ENCODE results near the gene MGAT4A. TPM values are rescaled to one million over a fixed set of nuclear protein-coding genes. Genes with fewer than 3 reads are reported as not detected.

Gene MGAT4A
- total RNA-seq, 1 donor from 2014 or later = 33.5 TPM

GRCh38 chr2:98702858-98703620 is 27.9 kb downstream of the MGAT4A start:
- H3K4me1 Mint-ChIP-seq (ENCODE audit: low read depth) = peaks cover 41% of the 10 kb centered on the region
- TF ChIP-seq, protein P1, sequence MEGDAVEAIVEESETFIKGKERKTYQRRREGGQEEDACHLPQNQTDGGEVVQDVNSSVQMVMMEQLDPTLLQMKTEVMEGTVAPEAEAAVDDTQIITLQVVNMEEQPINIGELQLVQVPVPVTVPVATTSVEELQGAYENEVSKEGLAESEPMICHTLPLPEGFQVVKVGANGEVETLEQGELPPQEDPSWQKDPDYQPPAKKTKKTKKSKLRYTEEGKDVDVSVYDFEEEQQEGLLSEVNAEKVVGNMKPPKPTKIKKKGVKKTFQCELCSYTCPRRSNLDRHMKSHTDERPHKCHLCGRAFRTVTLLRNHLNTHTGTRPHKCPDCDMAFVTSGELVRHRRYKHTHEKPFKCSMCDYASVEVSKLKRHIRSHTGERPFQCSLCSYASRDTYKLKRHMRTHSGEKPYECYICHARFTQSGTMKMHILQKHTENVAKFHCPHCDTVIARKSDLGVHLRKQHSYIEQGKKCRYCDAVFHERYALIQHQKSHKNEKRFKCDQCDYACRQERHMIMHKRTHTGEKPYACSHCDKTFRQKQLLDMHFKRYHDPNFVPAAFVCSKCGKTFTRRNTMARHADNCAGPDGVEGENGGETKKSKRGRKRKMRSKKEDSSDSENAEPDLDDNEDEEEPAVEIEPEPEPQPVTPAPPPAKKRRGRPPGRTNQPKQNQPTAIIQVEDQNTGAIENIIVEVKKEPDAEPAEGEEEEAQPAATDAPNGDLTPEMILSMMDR (IDR thresholded peaks at IDR 0.05; ENCODE audit: unreplicated experiment) = no peak
- peak overlapping the region; percentile 90 for H3K27ac Mint-ChIP-seq
- H3K27me3 Mint-ChIP-seq = no peaks in the 10 kb centered on the region
- no peaks in the 10 kb centered on the region for H3K36me3 Mint-ChIP-seq (ENCODE audit: insufficient read depth)
- no peak overlapping the region for H3K4me3 Mint-ChIP-seq (ENCODE audit: low read depth)
- no peaks in the 10 kb centered on the region for H3K9me3 Mint-ChIP-seq (ENCODE audit: low read depth)
- no peak for DNase-seq (ENCODE audit: low spot score, unreplicated experiment)

DNA sequence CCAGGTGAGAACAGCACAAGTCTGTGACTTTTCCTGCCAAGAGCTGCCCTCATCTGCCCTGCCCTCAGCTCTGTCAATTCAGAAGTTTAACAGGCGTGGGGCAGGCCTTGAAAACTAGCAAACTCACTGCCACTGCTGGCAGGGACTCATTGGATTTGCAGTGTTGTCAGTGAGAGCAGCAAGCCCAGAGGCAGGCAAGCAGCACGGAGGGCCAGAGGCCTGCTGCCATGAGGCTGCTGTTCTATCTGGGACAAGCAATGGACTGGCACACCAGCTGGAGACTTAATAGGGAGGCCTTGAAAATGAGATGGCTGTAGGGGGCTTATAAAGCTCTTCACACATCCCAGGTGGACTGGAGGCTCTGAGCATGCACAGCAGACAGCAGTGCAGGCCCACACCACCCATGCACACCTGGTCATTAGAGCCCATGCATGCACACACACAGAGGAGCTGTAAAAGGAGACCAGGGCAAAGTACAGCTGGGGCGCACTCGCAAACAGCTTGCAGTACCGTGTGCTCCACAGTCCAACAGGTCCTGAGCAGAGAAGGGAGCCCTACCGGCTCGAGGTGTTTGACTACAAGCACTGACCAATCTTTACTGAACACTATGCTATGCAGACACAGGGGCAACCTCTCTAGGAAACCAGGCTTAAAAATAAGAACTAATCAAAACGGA is 28.7 kb downstream of the MGAT4A start:
- TF ChIP-seq, protein P1 (IDR thresholded peaks at IDR 0.05; ENCODE audit: unreplicated experiment) = no peak
- DNase-seq (ENCODE audit: low spot score, unreplicated experiment) = peak; percentile 11
- H3K36me3 Mint-ChIP-seq (ENCODE audit: insufficient read depth) = no peaks in the 10 kb centered on the region
- no peaks in the 10 kb centered on the region for H3K27me3 Mint-ChIP-seq
- H3K9me3 Mint-ChIP-seq (ENCODE audit: low read depth) = no peaks in the 10 kb centered on the region
- H3K27ac Mint-ChIP-seq = peak overlapping the region; percentile 90
- H3K4me3 Mint-ChIP-seq (ENCODE audit: low read depth) = no peak overlapping the region
- peaks cover 41% of the 10 kb centered on the region for H3K4me1 Mint-ChIP-seq (ENCODE audit: low read depth)

DNA sequence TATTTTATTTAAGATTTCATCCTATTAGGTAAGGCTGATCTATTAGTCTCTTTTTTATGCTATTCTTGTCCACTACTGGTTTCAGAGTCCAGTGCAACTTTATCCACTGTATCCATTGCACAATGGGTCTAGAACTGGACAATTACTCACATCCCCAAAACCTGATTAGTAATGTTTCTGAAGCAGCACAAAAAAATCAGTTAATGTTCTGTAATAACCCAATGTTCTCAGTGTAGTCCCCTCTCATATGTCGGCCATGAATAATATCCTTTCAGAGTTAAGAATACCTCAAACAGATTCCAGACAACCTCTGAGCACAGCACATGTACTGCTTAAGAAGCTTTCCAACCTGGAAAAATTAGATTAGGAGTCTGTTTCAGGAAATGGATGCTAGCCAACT is 29.7 kb downstream of the MGAT4A start:
- Mint-ChIP-seq H3K27ac (no peak overlapping the region), H3K27me3 (no peaks in the 10 kb centered on the region), H3K9me3 (ENCODE audit: low read depth) (no peaks in the 10 kb centered on the region), H3K4me1 (ENCODE audit: low read depth) (peaks cover 41% of the 10 kb centered on the region), H3K4me3 (ENCODE audit: low read depth) (no peak overlapping the region), H3K36me3 (ENCODE audit: insufficient read depth) (no peaks in the 10 kb centered on the region)
- TF ChIP-seq, protein P1 (IDR thresholded peaks at IDR 0.05; ENCODE audit: unreplicated experiment) = no peak
- DNase-seq (ENCODE audit: low spot score, unreplicated experiment) = no peak

DNA sequence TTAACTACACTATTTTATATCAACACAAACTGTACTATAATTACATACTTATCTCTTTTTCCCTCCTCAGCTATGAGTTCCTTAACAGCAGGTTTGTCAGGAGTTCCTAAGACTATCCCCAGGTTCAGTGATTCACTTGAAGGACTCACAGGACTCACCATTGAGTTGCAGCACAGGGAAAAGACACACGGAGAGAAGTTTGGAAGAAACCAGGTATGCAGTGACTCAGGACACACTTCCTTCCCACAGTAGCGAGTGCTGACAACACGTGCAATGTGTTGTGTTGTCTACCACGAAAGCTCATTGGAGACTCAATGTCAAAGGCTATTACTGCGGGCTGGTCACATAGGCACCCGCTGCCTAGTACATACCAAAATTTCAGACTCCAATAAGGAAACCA is 32.0 kb downstream of the MGAT4A start:
- TF ChIP-seq, protein P1 (IDR thresholded peaks at IDR 0.05; ENCODE audit: unreplicated experiment) = no peak
- Mint-ChIP-seq H3K9me3 (ENCODE audit: low read depth) (no peaks in the 10 kb centered on the region), H3K36me3 (ENCODE audit: insufficient read depth) (no peaks in the 10 kb centered on the region), H3K27me3 (no peaks in the 10 kb centered on the region), H3K27ac (no peak overlapping the region), H3K4me1 (ENCODE audit: low read depth) (peaks cover 30% of the 10 kb centered on the region), H3K4me3 (ENCODE audit: low read depth) (no peak overlapping the region)
- no peak for DNase-seq (ENCODE audit: low spot score, unreplicated experiment)

DNA sequence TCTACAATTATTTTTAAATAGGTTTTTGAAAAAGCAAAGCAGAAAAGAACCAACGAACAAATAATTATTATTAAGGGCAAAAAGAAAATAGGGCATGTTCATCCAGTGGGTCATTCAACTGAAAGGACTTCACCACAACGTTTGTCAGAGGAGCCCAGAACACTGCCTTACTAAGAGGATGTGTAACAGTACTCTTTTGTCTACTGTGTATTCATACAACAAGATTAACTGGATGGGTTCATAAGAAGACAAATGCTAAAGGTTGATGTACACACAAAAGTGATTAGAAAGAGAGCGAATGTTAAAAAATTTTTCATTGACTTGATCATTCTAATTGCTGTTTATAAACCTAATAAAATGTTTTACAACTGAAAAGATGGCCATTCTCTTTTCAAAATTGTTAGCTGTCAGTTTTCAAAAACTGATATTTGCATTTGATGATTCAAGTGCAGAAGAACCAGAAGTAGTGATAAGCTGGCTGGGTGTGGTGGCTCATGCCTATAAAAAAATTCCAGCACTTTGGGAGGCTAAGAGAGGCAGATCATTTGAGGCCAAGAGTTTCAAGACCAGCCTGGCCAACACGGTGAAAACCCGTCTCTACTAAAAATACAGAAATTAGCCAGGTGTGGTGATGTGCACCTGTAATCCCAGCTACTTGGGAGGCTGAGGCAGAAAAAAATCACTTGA is 33.1 kb downstream of the MGAT4A start:
- peaks cover 21% of the 10 kb centered on the region for H3K4me1 Mint-ChIP-seq (ENCODE audit: low read depth)
- no peak overlapping the region for H3K4me3 Mint-ChIP-seq (ENCODE audit: low read depth)
- no peaks in the 10 kb centered on the region for H3K36me3 Mint-ChIP-seq (ENCODE audit: insufficient read depth)
- TF ChIP-seq, protein P1 (IDR thresholded peaks at IDR 0.05; ENCODE audit: unreplicated experiment) = no peak
- no peak for DNase-seq (ENCODE audit: low spot score, unreplicated experiment)
- H3K27ac Mint-ChIP-seq = no peak overlapping the region
- no peaks in the 10 kb centered on the region for H3K9me3 Mint-ChIP-seq (ENCODE audit: low read depth)
- H3K27me3 Mint-ChIP-seq = no peaks in the 10 kb centered on the region

Measured in progenitor cell of endocrine pancreas (in vitro differentiated cells).